ENCODE data around the gene HPSE2. TPM values are rescaled to one million over a fixed set of nuclear protein-coding genes. Genes with fewer than 3 reads are reported as not detected.

HPSE2 gene
- total RNA-seq, 4 donors from 2014 or later: not detected

DNA sequence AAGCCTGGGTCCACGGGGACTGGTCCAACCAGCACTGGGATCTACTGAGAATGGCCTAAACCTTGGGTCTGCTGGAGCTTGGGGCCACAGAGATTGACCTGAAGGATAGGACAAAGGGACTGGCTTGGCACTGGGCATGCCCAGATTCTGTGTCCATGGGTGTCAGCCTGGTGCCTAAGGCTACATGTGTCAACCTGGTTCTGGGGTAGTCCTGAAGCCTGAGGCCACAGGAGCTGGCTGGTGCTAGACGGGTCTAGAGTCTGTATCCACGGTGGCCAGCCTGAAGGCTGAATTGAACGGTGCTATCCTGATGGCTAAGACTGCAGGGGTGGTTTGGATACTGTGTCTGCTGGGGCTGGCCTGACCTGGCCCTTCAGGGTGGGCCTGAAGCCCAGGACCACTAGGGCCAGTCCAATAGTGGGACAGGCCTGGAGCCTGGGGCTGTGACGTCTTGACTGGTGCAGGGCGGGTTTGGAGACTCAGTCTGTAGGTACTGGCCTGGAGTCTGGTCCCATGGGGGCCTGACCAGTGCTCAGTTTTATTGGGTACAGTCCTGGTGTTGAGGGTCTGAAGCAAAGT lies 636.5 kb downstream of the HPSE2 start:
- 86 to 88% methylated on average over 3 to 4 of the region's 6 CpGs for WGBS, 2 donors
- DNase-seq: no peak
- H3K36me3 ChIP-seq: no peaks in the 10 kb centered on the region
- no peaks in the 10 kb centered on the region for H3K4me1 ChIP-seq
- no peaks in the 10 kb centered on the region for H3K9me3 ChIP-seq
- H3K27ac ChIP-seq: no peak overlapping the region
- no peak overlapping the region for H3K4me3 ChIP-seq (replicated peaks in 1 of 3)
- no peaks in the 10 kb centered on the region for H3K27me3 ChIP-seq
- intact Hi-C loops (cut with DNase I): no loop called here
- TF ChIP-seq POLR2A (IDR thresholded peaks at IDR 0.05): no peak
- TF ChIP-seq, protein P1, sequence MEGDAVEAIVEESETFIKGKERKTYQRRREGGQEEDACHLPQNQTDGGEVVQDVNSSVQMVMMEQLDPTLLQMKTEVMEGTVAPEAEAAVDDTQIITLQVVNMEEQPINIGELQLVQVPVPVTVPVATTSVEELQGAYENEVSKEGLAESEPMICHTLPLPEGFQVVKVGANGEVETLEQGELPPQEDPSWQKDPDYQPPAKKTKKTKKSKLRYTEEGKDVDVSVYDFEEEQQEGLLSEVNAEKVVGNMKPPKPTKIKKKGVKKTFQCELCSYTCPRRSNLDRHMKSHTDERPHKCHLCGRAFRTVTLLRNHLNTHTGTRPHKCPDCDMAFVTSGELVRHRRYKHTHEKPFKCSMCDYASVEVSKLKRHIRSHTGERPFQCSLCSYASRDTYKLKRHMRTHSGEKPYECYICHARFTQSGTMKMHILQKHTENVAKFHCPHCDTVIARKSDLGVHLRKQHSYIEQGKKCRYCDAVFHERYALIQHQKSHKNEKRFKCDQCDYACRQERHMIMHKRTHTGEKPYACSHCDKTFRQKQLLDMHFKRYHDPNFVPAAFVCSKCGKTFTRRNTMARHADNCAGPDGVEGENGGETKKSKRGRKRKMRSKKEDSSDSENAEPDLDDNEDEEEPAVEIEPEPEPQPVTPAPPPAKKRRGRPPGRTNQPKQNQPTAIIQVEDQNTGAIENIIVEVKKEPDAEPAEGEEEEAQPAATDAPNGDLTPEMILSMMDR (IDR thresholded peaks at IDR 0.05): no peak

DNA sequence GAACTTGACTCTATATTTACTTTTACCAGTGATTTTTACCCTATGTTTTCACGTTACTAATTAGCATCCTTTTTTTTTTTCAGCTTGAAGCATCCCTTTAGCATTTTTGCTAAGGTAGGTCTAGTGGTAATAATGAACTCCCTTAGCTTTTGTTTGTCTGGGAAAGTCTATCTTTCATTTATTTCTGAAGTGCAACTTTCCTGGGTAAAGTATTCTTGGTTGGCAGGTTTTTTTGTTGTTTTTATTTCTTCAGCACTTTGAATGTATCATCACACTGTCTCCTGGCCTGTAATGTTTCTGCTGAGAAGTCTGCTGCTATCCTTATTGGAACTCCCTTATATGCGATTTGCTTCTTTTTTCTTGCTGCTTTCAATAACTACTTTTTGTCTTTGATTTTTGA lies 639.2 kb downstream of the HPSE2 start:
- no peaks in the 10 kb centered on the region for H3K36me3 ChIP-seq
- TF ChIP-seq, protein P1 (IDR thresholded peaks at IDR 0.05): no peak
- TF ChIP-seq POLR2A (IDR thresholded peaks at IDR 0.05): no peak
- H3K27me3 ChIP-seq: no peaks in the 10 kb centered on the region
- no peak overlapping the region for H3K27ac ChIP-seq
- DNase-seq: no peak
- 92 to 94% methylated on average over 2 of the region's 2 CpGs for WGBS, 2 donors
- H3K4me1 ChIP-seq: no peaks in the 10 kb centered on the region
- intact Hi-C loops (cut with DNase I): no loop called here
- no peak overlapping the region for H3K4me3 ChIP-seq (replicated peaks in 1 of 3)
- no peaks in the 10 kb centered on the region for H3K9me3 ChIP-seq

DNA sequence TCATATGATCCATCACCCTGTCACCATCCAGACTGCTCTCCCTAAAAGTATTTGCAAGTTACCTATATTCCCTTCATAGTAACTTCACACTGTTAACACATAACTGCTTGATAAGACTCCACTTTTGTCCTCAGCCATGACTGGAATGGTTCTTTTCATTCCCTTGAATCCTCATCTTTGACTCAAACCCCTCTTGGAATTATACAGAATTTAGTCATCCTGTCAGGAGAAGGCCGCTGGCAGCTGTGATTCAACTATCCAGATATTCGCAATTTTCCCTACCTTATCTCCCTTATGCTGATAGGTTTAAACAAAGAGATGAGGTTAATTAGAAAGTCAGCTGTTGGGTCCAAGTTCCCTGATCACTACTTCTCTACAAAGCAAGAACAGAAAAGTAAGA lies 646.0 kb downstream of the HPSE2 start:
- Histone ChIP-seq H3K4me3 (replicated peaks in 1 of 3) (no peak overlapping the region), H3K27ac (no peak overlapping the region), H3K36me3 (no peaks in the 10 kb centered on the region), H3K4me1 (peaks cover 0 to 14% of the 10 kb centered on the region in 2 donors), H3K9me3 (no peaks in the 10 kb centered on the region), H3K27me3 (no peaks in the 10 kb centered on the region)
- DNase-seq: no peak
- TF ChIP-seq, protein P1 (IDR thresholded peaks at IDR 0.05): no peak
- no peak for TF ChIP-seq POLR2A (IDR thresholded peaks at IDR 0.05)
- 93 to 96% methylated on average over 2 of the region's 2 CpGs for WGBS, 2 donors
- intact Hi-C loops (cut with DNase I): no loop called here

DNA sequence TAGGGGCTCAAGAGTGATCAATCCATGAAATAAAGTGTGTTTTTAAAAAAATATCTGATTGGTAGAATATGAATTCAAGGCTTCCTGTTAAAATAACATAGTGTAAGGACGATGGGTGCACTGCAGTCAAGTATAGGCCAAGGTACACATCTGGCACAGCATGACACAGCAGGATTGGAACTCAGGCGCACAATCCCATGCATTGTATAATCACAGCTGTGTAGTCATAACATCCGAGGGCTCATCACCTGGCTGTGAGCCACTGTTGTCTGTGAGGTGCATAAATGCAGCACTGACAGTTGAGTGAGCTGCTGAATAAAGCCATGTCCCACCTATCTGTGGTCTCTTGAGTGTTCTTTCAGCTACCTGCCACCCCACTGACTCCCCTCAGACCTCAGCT lies 646.6 kb downstream of the HPSE2 start:
- no peak overlapping the region for H3K27ac ChIP-seq
- 61 to 75% methylated on average over 3 of the region's 3 CpGs for WGBS, 2 donors
- no peaks in the 10 kb centered on the region for H3K9me3 ChIP-seq

DNA sequence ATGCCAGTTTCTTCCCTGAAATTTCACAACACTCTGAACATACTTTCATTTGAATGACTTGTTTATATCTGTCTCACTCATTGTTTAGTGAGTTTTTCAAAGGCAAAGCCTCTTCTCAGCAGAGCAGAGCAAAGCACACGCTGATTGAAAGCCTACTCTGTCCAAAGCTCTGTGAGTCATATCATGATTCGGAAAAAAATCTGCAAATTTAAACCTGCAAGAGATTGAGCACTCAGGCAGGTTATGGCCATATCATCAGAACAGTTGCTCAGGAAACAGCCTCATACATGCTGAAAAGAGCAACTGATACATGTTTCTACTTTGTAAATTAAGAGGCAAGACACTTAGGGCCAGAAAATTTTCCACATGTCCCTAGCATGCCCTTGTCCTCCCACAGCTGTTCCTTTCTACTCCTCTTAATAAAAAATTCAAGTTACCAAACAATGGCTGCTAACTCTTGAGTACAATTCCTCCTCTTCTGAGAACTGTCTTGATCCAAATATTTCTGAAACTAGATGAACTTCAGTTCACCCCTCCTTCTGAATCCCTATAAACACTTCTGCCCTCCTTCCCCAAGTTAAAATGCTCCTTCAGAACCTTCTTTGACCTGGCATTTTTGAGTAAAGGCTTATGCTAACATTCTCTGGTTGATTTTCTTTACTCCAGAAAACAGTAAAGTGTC lies 648.4 kb downstream of the HPSE2 start:
- TF ChIP-seq, protein P1 (IDR thresholded peaks at IDR 0.05): no peak
- DNase-seq: no peak
- H3K27ac ChIP-seq: no peak overlapping the region
- 31 to 37% methylated on average over 2 of the region's 2 CpGs for WGBS, 2 donors
- no peaks in the 10 kb centered on the region for H3K36me3 ChIP-seq
- peaks cover 0 to 14% of the 10 kb centered on the region in 2 donors for H3K4me1 ChIP-seq
- intact Hi-C loops (cut with DNase I): no loop called here
- no peaks in the 10 kb centered on the region for H3K9me3 ChIP-seq
- H3K4me3 ChIP-seq (replicated peaks in 1 of 3): no peak overlapping the region
- no peaks in the 10 kb centered on the region for H3K27me3 ChIP-seq

More for the DNA sequence above, 646.6 kb downstream of the HPSE2 start:
- Histone ChIP-seq H3K4me3 (replicated peaks in 1 of 3) (no peak overlapping the region), H3K4me1 (peaks cover 0 to 14% of the 10 kb centered on the region in 2 donors), H3K36me3 (no peaks in the 10 kb centered on the region), H3K27me3 (no peaks in the 10 kb centered on the region)
- TF ChIP-seq POLR2A (IDR thresholded peaks at IDR 0.05): no peak
- TF ChIP-seq, protein P1 (IDR thresholded peaks at IDR 0.05): no peak
- intact Hi-C loops (cut with DNase I): no loop called here
- DNase-seq: no peak
